ENCODE data around the gene MAP2.

The MAP2 gene

DNA sequence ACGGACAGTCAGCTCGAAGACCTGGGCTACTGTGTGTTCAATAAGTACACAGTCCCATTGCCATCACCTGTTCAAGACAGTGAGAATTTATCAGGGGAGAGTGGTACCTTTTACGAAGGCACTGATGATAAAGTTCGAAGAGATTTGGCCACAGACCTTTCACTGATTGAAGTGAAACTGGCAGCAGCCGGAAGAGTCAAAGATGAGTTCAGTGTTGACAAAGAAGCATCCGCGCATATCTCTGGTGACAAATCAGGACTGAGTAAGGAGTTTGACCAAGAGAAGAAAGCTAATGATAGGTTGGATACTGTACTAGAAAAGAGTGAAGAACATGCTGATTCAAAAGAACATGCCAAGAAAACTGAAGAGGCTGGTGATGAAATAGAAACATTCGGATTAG lies 270.9 kb downstream of the MAP2 start:
- Histone ChIP-seq H3K79me1 (ENCODE audit: low read length) (no peaks in the 10 kb centered on the region), H2BK5ac (ENCODE audit: low read length) (no peak overlapping the region), H2AK5ac (ENCODE audit: low read length) (no peak overlapping the region), H3K4ac (ENCODE audit: low read depth, low read length) (no peak overlapping the region), H3K36me3 (ENCODE audit: control insufficient read depth, insufficient read depth, low read length) (no peaks in the 10 kb centered on the region), H3K4me2 (ENCODE audit: low read length) (no peak overlapping the region), H3K79me2 (ENCODE audit: control insufficient read depth, insufficient read depth, low read length) (no peaks in the 10 kb centered on the region), H4K8ac (ENCODE audit: low read depth, low read length) (no peak overlapping the region), H4K5ac (ENCODE audit: low read length) (no peak overlapping the region), H3K18ac (ENCODE audit: low read length) (no peak overlapping the region), H2BK120ac (ENCODE audit: low read depth, low read length) (no peak overlapping the region), H3K56ac (ENCODE audit: low read length) (no peak overlapping the region), H3K27ac (ENCODE audit: low read depth, low read length) (no peak overlapping the region), H3K27me3 (ENCODE audit: insufficient read depth, low read length, poor library complexity) (no peaks in the 10 kb centered on the region), H3K4me1 (ENCODE audit: control insufficient read depth, low read depth, low read length) (no peaks in the 10 kb centered on the region), H3K4me3 (ENCODE audit: low read length) (no peak overlapping the region), H2BK15ac (replicated peaks; ENCODE audit: low read depth) (no peak overlapping the region), H3K23ac (ENCODE audit: low read length) (no peak overlapping the region), H3K9ac (ENCODE audit: low read length) (no peak overlapping the region)
- no CpG with 5 or more reads among the region's 8 CpGs for WGBS (ENCODE audit: extremely low coverage, insufficient coverage, low lambda C conversion rate)
- no peak for DNase-seq

GRCh38 chr2:209696836-209697711 lies 273.2 kb downstream of the MAP2 start:
- no peak overlapping the region for H3K18ac ChIP-seq (ENCODE audit: low read length)
- no peak overlapping the region for H3K4me2 ChIP-seq (ENCODE audit: low read length)
- no peak overlapping the region for H2BK5ac ChIP-seq (ENCODE audit: low read length)
- H3K27ac ChIP-seq (ENCODE audit: low read depth, low read length) = no peak overlapping the region
- H3K79me2 ChIP-seq (ENCODE audit: control insufficient read depth, insufficient read depth, low read length) = no peaks in the 10 kb centered on the region
- no peak for DNase-seq
- no peak overlapping the region for H3K9ac ChIP-seq (ENCODE audit: low read length)
- no peak overlapping the region for H3K4me3 ChIP-seq (ENCODE audit: low read length)
- H4K5ac ChIP-seq (ENCODE audit: low read length) = no peak overlapping the region
- no peaks in the 10 kb centered on the region for H3K27me3 ChIP-seq (ENCODE audit: insufficient read depth, low read length, poor library complexity)
- H3K23ac ChIP-seq (ENCODE audit: low read length) = no peak overlapping the region
- no peak overlapping the region for H3K56ac ChIP-seq (ENCODE audit: low read length)
- H3K4ac ChIP-seq (ENCODE audit: low read depth, low read length) = no peak overlapping the region
- no peaks in the 10 kb centered on the region for H3K79me1 ChIP-seq (ENCODE audit: low read length)
- WGBS (ENCODE audit: extremely low coverage, insufficient coverage, low lambda C conversion rate) = no CpG with 5 or more reads among the region's 8 CpGs
- no peak overlapping the region for H4K8ac ChIP-seq (ENCODE audit: low read depth, low read length)
- H3K36me3 ChIP-seq (ENCODE audit: control insufficient read depth, insufficient read depth, low read length) = no peaks in the 10 kb centered on the region
- no peak overlapping the region for H2BK120ac ChIP-seq (ENCODE audit: low read depth, low read length)
- H2AK5ac ChIP-seq (ENCODE audit: low read length) = no peak overlapping the region
- H2BK15ac ChIP-seq (replicated peaks; ENCODE audit: low read depth) = no peak overlapping the region
- no peaks in the 10 kb centered on the region for H3K4me1 ChIP-seq (ENCODE audit: control insufficient read depth, low read depth, low read length)

GRCh38 chr2:209702775-209703174 lies 278.9 kb downstream of the MAP2 start:
- no peak for DNase-seq
- no peak overlapping the region for H3K9ac ChIP-seq (ENCODE audit: low read length)
- no CpG with 5 or more reads among the region's 2 CpGs for WGBS (ENCODE audit: extremely low coverage, insufficient coverage, low lambda C conversion rate)

GRCh38 chr2:209713219-209713618 lies 289.4 kb downstream of the MAP2 start:
- Histone ChIP-seq H4K5ac (ENCODE audit: low read length) (no peak overlapping the region), H3K4ac (ENCODE audit: low read depth, low read length) (no peak overlapping the region), H3K9ac (ENCODE audit: low read length) (no peak overlapping the region), H3K18ac (ENCODE audit: low read length) (no peak overlapping the region), H3K27me3 (ENCODE audit: insufficient read depth, low read length, poor library complexity) (no peaks in the 10 kb centered on the region), H2BK120ac (ENCODE audit: low read depth, low read length) (no peak overlapping the region), H3K79me1 (ENCODE audit: low read length) (no peaks in the 10 kb centered on the region), H3K79me2 (ENCODE audit: control insufficient read depth, insufficient read depth, low read length) (no peaks in the 10 kb centered on the region), H4K8ac (ENCODE audit: low read depth, low read length) (no peak overlapping the region), H2BK15ac (replicated peaks; ENCODE audit: low read depth) (no peak overlapping the region), H2AK5ac (ENCODE audit: low read length) (no peak overlapping the region), H3K23ac (ENCODE audit: low read length) (no peak overlapping the region), H3K4me1 (ENCODE audit: control insufficient read depth, low read depth, low read length) (no peaks in the 10 kb centered on the region), H3K4me3 (ENCODE audit: low read length) (no peak overlapping the region), H3K4me2 (ENCODE audit: low read length) (no peak overlapping the region), H3K36me3 (ENCODE audit: control insufficient read depth, insufficient read depth, low read length) (no peaks in the 10 kb centered on the region), H2BK5ac (ENCODE audit: low read length) (no peak overlapping the region), H3K27ac (ENCODE audit: low read depth, low read length) (no peak overlapping the region), H3K56ac (ENCODE audit: low read length) (no peak overlapping the region)
- peak; percentile 20 for DNase-seq

More at GRCh38 chr2:209702775-209703174, 278.9 kb downstream of the MAP2 start:
- Histone ChIP-seq H2AK5ac (ENCODE audit: low read length) (no peak overlapping the region), H3K4ac (ENCODE audit: low read depth, low read length) (no peak overlapping the region), H3K4me1 (ENCODE audit: control insufficient read depth, low read depth, low read length) (no peaks in the 10 kb centered on the region), H2BK15ac (replicated peaks; ENCODE audit: low read depth) (no peak overlapping the region), H2BK120ac (ENCODE audit: low read depth, low read length) (no peak overlapping the region), H3K79me2 (ENCODE audit: control insufficient read depth, insufficient read depth, low read length) (no peaks in the 10 kb centered on the region), H2BK5ac (ENCODE audit: low read length) (no peak overlapping the region), H3K36me3 (ENCODE audit: control insufficient read depth, insufficient read depth, low read length) (no peaks in the 10 kb centered on the region), H3K79me1 (ENCODE audit: low read length) (no peaks in the 10 kb centered on the region), H3K23ac (ENCODE audit: low read length) (no peak overlapping the region), H3K4me3 (ENCODE audit: low read length) (no peak overlapping the region), H3K4me2 (ENCODE audit: low read length) (no peak overlapping the region), H3K27me3 (ENCODE audit: insufficient read depth, low read length, poor library complexity) (no peaks in the 10 kb centered on the region), H3K18ac (ENCODE audit: low read length) (no peak overlapping the region), H4K8ac (ENCODE audit: low read depth, low read length) (no peak overlapping the region), H3K56ac (ENCODE audit: low read length) (no peak overlapping the region), H3K27ac (ENCODE audit: low read depth, low read length) (no peak overlapping the region), H4K5ac (ENCODE audit: low read length) (no peak overlapping the region)

GRCh38 chr2:209719034-209719433 lies 295.2 kb downstream of the MAP2 start:
- Histone ChIP-seq H2BK5ac (ENCODE audit: low read length) (no peak overlapping the region), H2BK120ac (ENCODE audit: low read depth, low read length) (no peak overlapping the region), H2AK5ac (ENCODE audit: low read length) (no peak overlapping the region), H3K4me3 (ENCODE audit: low read length) (no peak overlapping the region), H3K79me2 (ENCODE audit: control insufficient read depth, insufficient read depth, low read length) (no peaks in the 10 kb centered on the region), H2BK15ac (replicated peaks; ENCODE audit: low read depth) (no peak overlapping the region), H3K9ac (ENCODE audit: low read length) (no peak overlapping the region), H3K4me2 (ENCODE audit: low read length) (no peak overlapping the region), H3K27me3 (ENCODE audit: insufficient read depth, low read length, poor library complexity) (no peaks in the 10 kb centered on the region), H3K23ac (ENCODE audit: low read length) (no peak overlapping the region), H3K4me1 (ENCODE audit: control insufficient read depth, low read depth, low read length) (no peaks in the 10 kb centered on the region), H3K18ac (ENCODE audit: low read length) (no peak overlapping the region), H3K27ac (ENCODE audit: low read depth, low read length) (no peak overlapping the region), H4K5ac (ENCODE audit: low read length) (no peak overlapping the region), H3K4ac (ENCODE audit: low read depth, low read length) (no peak overlapping the region), H3K36me3 (ENCODE audit: control insufficient read depth, insufficient read depth, low read length) (no peaks in the 10 kb centered on the region), H3K79me1 (ENCODE audit: low read length) (no peaks in the 10 kb centered on the region), H3K56ac (ENCODE audit: low read length) (no peak overlapping the region), H4K8ac (ENCODE audit: low read depth, low read length) (no peak overlapping the region)
- no CpG with 5 or more reads among the region's 5 CpGs for WGBS (ENCODE audit: extremely low coverage, insufficient coverage, low lambda C conversion rate)
- peak; percentile 18 for DNase-seq

DNA sequence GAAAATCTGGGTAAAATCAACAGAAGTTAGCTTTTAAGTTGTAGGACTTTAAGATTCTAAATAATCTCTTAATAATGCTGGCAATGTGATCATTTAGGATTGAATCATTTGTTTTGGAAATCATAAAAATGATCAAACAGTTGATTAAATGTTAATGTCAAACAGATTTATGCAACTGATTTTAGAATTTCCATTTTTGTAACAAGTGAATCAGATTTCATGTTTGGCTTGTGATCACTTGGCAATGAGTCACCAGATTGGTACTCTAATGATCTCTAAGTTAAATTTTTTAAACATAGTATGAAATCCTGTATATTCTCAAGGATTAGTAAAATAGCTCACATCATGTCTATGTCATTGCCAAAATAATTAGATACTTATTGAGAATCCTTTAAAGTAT lies 297.6 kb downstream of the MAP2 start:
- H3K27me3 ChIP-seq (ENCODE audit: insufficient read depth, low read length, poor library complexity) = no peaks in the 10 kb centered on the region
- no peak for DNase-seq

More for the DNA sequence above, 297.6 kb downstream of the MAP2 start:
- Histone ChIP-seq H3K79me1 (ENCODE audit: low read length) (no peaks in the 10 kb centered on the region), H2BK120ac (ENCODE audit: low read depth, low read length) (no peak overlapping the region), H4K5ac (ENCODE audit: low read length) (no peak overlapping the region), H2BK5ac (ENCODE audit: low read length) (no peak overlapping the region), H3K4ac (ENCODE audit: low read depth, low read length) (no peak overlapping the region), H3K36me3 (ENCODE audit: control insufficient read depth, insufficient read depth, low read length) (no peaks in the 10 kb centered on the region), H3K56ac (ENCODE audit: low read length) (no peak overlapping the region), H3K18ac (ENCODE audit: low read length) (no peak overlapping the region), H3K27ac (ENCODE audit: low read depth, low read length) (no peak overlapping the region), H3K79me2 (ENCODE audit: control insufficient read depth, insufficient read depth, low read length) (no peaks in the 10 kb centered on the region), H3K4me2 (ENCODE audit: low read length) (no peak overlapping the region), H2AK5ac (ENCODE audit: low read length) (no peak overlapping the region), H4K8ac (ENCODE audit: low read depth, low read length) (no peak overlapping the region), H3K4me3 (ENCODE audit: low read length) (no peak overlapping the region), H3K23ac (ENCODE audit: low read length) (no peak overlapping the region), H3K4me1 (ENCODE audit: control insufficient read depth, low read depth, low read length) (no peaks in the 10 kb centered on the region), H2BK15ac (replicated peaks; ENCODE audit: low read depth) (no peak overlapping the region), H3K9ac (ENCODE audit: low read length) (no peak overlapping the region)

Measured in mesendoderm (in vitro differentiated cells).